NB4 (cell line): ENCODE results near the gene GPX7.

Experiments used
- CTCF ChIP-seq: IDR thresholded peaks from one replicate; pipeline ENCODE4 v1.5.1; 2012; ENCODE audit warnings: low read depth, low read length
- POLR2A ChIP-seq: IDR thresholded peaks from 2 replicates; pipeline ENCODE4 v1.6.1; 2011; ENCODE audit warnings: mild to moderate bottlenecking; ENCODE audit not compliant: insufficient read length; ENCODE audit errors: extremely low read depth
- TF ChIP-seq, protein P1 (sequence below): IDR thresholded peaks from 2 replicates; pipeline ENCODE4 v1.6.1; 2011; ENCODE audit warnings: low read depth, low read length

DNA sequence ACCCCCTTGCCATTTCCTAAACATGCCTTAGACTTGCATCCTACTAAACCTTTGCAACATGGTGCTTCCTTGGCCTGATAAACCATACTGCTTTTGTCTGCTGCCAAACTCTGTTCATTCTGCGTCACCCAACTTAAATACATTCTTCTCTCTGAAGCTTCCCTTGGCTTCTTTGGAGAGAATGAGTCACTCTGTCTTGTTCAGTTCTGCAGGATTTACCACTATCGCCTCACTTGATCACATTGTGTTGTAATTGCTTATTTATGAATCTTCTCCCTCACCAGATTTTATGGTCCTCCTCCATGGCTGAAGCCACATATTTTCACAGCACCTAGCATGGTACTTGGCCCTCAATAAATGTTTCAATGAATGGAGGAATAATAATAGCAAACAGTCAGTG, 27.6 kb upstream of the GPX7 start:
- no peak for TF ChIP-seq CTCF
- no peak for TF ChIP-seq POLR2A
- TF ChIP-seq, protein P1, sequence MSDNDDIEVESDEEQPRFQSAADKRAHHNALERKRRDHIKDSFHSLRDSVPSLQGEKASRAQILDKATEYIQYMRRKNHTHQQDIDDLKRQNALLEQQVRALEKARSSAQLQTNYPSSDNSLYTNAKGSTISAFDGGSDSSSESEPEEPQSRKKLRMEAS = no peak
